GM19025 (cell line): ENCODE measurements around the gene JADE2.
"Not testable (repeated sequence)": the region's sequence is repeated elsewhere in the genome, so short reads cannot be mapped to it uniquely, and the experiment has no call there.

Source experiments
- ATAC-seq: cut with Tn5 transposase; IDR thresholded peaks from one replicate; pipeline ENCODE4 v1.9.1; 2021; ENCODE audit warnings: mild to moderate bottlenecking, low read depth, moderate library complexity; ENCODE audit not compliant: unreplicated experiment

JADE2 gene

GRCh38 chr5:134524826-134525682 is at the start of gene JADE2:
Gene JADE2, plus strand, starts transcription at chr5:134525670. Its CDS starts 10,188 bp downstream, at chr5:134535858.
- ATAC-seq, result peak; percentile 42

DNA sequence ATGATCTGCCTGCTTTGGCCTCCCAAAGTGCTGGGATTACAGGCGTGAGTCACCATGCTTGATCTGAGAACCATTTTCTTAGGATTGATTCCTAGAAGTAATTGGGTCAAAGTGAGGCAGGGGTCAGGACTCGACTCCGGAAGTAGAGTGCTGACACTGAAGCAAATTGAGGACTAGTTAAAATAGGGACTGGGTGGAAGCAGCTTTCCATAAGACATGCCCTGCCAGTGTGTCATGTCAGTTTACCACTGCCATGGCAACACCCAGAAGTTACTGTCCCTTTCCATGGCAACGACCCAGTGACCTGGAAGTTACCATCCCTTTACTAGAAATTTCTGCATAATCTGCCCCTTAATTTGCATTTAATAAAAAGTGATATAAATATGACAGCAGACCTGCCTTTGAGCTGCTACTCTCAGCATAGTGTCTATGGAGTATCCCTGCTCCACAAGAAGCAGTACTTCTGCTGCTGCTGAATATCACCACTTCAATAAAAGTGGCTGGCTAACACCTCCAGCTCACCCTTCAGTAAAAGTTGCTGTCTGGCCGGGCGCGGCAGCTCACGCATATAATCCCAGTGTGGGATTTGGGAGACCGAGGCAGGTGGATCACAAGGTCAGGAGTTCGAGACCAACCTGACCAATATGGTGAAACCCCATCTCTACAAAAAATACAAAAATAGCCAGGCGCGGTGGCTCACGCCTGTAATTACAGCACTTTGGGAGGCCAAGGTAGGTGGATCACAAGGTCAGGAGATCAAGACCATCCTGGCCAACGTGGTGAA is 47.8 kb upstream of the JADE2 start:
- ATAC-seq, result no peak

- ATAC-seq, result no peak
Observed at GRCh38 chr5:134479839-134480238, 45.6 kb upstream of the JADE2 start.

- ATAC-seq, result no peak
Observed at GRCh38 chr5:134489227-134489944, 36.1 kb upstream of the JADE2 start.

GRCh38 chr5:134490255-134490924 is 35.1 kb upstream of the JADE2 start:
- no peak for ATAC-seq

DNA sequence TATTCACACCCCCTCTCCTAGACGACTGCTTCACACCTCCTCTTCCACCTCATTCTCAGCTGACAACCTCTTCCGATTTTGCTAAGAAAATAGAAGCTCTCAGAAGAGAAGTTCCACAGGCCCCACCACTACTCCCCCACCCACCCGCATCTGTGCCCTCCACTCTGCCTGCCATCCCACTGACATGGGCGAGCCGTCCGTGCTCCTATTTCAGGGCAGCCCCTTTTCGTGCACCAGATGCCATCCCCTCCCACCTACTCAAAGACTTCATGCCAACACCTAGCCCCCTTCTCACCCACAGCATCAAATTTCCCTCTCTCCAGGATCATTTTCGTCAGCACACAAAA is 34.6 kb upstream of the JADE2 start:
- ATAC-seq, result no peak

DNA sequence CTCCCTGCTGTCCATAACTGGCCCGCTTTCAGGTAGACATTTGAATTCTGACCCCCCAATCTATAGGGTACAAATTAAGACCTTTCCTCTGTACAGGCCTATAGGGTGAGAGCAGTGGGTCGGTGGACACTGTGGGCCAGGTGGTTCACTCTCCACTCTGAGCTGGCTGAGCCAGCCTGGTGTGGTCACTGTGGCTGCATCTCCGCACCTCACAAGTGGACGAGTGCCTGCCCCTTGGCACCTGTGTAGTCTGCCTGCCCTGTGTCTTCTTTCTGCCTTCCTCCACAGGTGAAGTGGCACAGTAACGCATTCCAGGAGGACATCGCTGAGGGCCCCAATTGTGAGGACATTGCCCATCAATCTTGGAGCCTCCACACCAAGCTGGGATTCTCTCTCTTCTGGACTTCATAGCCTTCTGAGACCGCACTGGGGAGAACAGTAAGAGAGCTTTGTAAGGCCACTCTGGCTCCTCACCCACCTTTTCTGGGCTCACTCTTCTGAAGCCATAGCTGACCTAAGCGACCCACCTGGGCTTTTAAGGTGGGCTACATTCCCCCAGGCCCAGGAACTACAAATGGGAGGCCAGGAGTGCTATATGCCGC is 33.5 kb upstream of the JADE2 start:
- no peak for ATAC-seq

- ATAC-seq, result no peak
Observed at GRCh38 chr5:134492568-134492967, 32.9 kb upstream of the JADE2 start.

- ATAC-seq, result no peak
Observed at GRCh38 chr5:134493461-134494055, 31.9 kb upstream of the JADE2 start.

DNA sequence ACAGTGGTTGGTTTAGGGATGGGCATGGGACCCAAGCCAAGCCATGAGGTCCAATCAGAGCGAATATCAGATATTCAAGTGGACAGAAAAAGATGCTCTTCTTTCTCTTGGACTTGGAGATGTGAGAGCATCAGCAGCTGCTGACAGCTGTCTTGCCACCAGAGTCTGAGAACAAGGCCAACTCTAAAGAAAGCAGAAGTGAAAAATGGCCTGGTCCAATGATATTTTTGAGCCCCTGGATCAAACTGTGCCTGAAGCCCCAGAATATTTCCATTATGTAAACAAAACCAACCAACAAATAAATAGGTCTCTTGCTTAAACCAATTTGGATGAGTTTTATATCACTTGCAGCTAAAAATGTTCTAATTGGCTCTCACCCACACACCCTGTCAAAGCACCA is 30.7 kb upstream of the JADE2 start:
- ATAC-seq, result no peak

GRCh38 chr5:134499905-134500304 is 25.6 kb upstream of the JADE2 start:
- not testable (repeated sequence) for ATAC-seq

GRCh38 chr5:134500699-134501430 is 24.6 kb upstream of the JADE2 start:
- ATAC-seq, result no peak

DNA sequence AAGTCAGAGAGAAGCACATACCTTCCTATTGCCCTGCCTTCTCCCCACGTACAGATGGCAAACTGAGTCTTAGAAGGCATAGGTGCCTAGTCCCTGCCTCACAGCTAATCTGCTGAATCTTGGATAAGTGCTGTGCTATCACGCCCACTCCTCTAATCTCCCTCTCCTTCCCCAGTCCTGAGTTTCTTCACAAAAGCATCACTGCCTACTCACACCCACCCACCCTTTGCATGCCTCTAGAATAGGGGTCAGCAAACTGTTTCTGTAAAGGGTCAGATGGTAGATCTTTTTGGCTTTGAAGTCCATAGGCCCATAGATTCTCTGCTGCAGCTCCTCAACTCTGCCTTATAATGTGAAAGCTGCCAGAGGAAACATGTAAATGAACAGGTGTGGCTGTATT is 23.2 kb upstream of the JADE2 start:
- no peak for ATAC-seq

DNA sequence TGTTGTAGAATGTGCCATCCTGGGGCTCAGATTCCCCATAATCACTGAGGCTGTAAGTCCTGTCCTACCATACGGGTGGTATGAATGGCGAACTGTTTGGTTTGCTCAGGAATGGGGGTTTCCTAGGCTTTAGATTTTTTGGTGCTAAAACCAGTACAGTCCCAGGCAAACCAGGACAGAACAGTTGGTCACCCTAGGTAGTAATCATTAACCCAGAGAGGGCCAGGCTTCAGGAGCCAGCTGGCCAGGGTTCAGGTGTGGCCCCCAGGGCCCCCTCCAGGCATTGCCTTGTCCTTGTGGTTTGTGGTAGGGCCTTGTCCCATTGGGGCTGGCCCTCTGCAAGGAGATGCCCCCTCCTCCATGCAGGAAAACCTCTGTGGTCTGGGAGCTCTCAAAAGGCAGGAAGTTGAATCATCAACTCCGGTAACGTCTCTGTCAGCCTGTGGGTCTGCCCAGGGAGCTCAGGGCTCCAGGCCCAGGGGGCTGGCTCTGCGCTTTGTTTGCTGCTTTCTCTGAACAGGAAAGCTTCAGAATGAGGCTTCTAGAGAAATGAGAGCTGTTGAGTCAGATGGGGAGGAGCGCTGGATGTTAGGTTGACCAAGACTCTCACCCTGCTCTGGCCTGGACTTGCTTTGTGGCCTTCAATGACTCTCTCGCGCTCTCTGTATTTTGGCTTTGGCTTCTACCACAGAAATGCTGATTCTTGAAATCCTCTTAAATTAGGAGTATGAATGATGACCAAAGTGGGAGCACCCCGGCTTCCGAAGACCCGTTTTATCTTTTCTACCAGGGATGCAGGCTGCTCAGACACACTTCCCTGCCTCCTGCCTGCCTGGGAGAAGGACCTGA is 22.2 kb upstream of the JADE2 start:
- peak; percentile 79 for ATAC-seq

DNA sequence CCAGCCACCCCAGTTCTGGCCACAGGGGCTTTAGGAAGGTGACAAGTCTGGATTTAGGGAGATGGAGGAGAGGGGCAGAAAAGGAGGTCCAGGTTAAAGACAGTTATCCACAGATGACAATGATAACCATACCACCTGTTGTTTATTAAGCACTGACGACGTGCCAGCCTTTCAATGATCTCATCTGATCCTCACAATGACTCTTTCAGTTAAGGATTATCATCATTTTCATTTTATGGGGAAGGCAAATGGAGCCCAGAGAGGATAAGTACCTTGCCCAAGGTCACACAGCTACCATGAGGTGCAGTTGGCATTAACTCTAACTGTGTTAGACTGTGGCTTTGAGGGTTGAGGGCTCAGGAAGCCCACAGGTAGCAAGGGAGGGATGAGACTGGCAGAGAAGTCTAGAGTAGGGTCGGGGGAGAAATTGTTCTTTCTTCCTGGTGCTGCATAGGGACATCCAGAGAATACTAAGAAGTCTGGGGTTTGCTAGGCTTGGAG is 21.5 kb upstream of the JADE2 start:
- no peak for ATAC-seq

DNA sequence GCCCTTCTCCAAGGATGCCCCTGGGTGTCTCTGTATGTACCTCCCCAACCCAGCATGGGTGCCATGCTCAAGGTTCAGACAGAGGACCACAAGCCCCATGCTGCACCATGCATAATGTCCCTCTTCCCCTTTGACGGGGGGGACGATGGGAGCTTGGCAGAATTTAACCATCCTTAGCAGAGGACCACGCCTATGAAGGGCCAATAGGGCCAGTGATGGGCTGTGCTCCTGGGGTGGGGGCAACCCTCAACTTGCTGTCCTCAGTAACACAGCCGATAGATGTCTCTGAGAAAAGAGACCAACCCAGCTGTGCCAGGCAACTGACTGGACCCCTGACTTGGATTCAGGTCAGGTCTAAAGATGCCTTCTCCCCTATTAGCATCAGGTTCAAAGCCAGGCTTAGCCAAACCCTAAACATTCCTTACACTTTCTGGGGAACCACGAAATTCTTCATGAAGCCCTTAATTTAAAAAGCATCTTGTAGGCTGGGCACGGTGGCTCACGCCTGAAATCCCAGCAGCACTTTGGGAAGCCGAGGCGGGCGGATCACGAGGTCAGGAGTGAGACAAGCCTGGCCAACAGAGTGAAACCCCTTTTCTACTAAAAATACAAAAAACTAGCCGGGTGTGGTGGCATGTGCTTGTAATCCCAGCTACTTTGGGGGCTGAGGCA is 20.7 kb upstream of the JADE2 start:
- no peak for ATAC-seq
